ENCODE results near the gene UBE2M. TPM values are rescaled to one million over a fixed set of nuclear protein-coding genes. Genes with fewer than 3 reads are reported as not detected.
"Not testable (repeated sequence)": the region's sequence is repeated elsewhere in the genome, so short reads cannot be mapped to it uniquely, and the experiment has no call there.

The UBE2M gene
- total RNA-seq, result 10 to 100 TPM; 19.4 to 26.2 (median 23.3) TPM

- DNase-seq (ENCODE audit: low spot score), result no peak
- TF ChIP-seq, protein P1, sequence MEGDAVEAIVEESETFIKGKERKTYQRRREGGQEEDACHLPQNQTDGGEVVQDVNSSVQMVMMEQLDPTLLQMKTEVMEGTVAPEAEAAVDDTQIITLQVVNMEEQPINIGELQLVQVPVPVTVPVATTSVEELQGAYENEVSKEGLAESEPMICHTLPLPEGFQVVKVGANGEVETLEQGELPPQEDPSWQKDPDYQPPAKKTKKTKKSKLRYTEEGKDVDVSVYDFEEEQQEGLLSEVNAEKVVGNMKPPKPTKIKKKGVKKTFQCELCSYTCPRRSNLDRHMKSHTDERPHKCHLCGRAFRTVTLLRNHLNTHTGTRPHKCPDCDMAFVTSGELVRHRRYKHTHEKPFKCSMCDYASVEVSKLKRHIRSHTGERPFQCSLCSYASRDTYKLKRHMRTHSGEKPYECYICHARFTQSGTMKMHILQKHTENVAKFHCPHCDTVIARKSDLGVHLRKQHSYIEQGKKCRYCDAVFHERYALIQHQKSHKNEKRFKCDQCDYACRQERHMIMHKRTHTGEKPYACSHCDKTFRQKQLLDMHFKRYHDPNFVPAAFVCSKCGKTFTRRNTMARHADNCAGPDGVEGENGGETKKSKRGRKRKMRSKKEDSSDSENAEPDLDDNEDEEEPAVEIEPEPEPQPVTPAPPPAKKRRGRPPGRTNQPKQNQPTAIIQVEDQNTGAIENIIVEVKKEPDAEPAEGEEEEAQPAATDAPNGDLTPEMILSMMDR (IDR thresholded peaks at IDR 0.05), result no peak
- ATAC-seq (ENCODE audit: low FRiP score), result no peak
Measured at GRCh38 chr19:58558066-58558622, at the start of gene UBE2M. UBE2M (minus strand) TSS chr19:58558611; CDS start chr19:58558381, 230 bp downstream.

- DNase-seq (ENCODE audit: low spot score); ATAC-seq (ENCODE audit: low FRiP score): not testable (repeated sequence)
Measured at GRCh38 chr19:58607213-58607612, 48.8 kb upstream of the UBE2M start.

GRCh38 chr19:58606251-58606896, 48.0 kb upstream of the UBE2M start:
- not testable (repeated sequence) for ATAC-seq (ENCODE audit: low FRiP score); DNase-seq (ENCODE audit: low spot score)

- no peak for ATAC-seq (ENCODE audit: low FRiP score)
- no peak for DNase-seq (ENCODE audit: low spot score)
Measured at GRCh38 chr19:58586133-58586765, 27.8 kb upstream of the UBE2M start.

DNA sequence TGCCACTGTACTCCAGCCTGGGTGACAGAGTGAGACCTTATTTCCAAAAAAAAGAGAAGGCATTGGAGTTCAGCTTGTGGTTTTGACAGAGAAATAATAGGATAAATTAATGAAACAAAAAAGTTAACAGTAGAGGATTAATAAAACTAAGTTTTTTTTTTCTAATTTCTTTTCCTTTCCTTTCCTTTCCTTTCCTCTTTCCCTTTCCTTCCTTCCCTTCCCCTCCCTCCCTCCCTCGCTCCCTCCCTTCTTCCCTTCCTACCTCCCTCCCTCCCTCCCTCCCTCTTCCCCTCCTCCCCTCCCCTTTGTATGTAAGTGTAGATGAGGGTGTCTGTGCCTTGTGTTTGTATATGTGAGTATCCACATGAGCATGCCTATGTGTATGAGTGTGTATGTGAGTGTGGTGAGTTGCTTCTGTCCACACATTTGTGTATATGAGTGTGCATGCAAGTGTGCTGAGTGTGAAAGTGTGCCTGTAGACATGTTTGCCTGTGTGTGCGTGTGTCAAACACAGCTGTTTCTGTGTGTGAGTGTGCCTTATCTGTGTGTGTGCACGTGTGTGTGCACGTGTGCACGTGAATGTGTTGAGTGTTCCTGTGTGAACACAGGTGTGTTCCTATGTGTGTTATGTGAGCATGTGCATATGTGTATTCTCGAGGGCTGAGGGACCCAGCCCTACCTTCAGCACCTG, 27.2 kb upstream of the UBE2M start:
- DNase-seq (ENCODE audit: low spot score) (no peak), ATAC-seq (ENCODE audit: low FRiP score) (no peak)
- TF ChIP-seq, protein P1 (IDR thresholded peaks at IDR 0.05), result no peak

More at GRCh38 chr19:58586133-58586765, 27.8 kb upstream of the UBE2M start:
- TF ChIP-seq, protein P1 (IDR thresholded peaks at IDR 0.05), result no peak

DNA sequence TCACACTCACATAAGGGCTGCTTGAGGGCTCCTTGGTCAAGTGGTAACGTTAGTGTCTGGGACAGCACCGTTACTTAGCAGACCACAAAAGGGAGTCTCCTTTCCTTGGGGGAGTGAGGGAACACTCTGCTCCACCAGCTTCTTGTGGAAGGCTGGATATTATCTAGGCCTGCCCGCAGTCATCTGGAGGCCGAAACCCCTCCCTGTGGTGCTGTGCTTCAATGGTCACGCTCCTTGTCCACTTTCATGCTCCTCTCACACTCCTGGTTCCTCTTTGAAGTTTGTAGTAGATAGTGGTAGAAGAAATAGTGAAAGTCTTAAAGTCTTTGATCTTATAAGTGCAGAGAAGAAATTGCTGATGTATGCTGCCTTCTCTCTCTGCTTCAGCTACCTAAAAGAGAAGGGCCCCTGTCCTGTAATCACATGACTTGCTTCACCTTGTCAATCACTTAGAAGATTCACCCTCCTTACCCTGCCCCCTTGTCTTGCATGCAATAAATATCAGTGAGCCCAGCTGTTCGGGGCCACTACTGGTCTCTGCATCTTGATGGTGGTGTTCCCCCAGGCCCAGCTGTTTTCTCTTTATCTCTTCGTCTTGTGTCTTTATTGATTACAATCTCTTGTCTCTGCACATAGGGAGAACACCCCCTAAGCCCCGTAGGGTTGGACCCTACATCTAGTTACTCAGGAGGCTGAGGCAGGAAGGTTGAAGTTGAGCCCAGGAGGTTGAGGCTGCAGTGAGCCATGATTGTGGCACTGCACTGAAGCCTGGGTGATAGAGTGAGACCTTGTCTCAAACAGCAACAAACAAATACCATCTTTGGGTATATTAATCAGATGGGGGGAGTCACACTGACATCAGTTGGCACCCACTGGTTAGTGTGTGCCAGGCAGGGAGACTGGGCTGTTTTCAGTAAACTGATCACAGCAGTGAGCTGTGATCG, 26.4 kb upstream of the UBE2M start:
- ATAC-seq (ENCODE audit: low FRiP score) (no peak), DNase-seq (ENCODE audit: low spot score) (no peak)
- TF ChIP-seq, protein P1 (IDR thresholded peaks at IDR 0.05), result no peak

- DNase-seq (ENCODE audit: low spot score), result no peak
- TF ChIP-seq, protein P1 (IDR thresholded peaks at IDR 0.05), result no peak
- no peak for ATAC-seq (ENCODE audit: low FRiP score)
Measured at GRCh38 chr19:58582985-58583384, 24.6 kb upstream of the UBE2M start.
